ENCODE results near the gene ST8SIA1.

ST8SIA1 gene

GRCh38 chr12:22304341-22304740 lies 30.2 kb downstream of the ST8SIA1 start:
- peaks cover 64% of the 10 kb centered on the region for H3K9me3 Mint-ChIP-seq
- H3K27me3 Mint-ChIP-seq (ENCODE audit: low read depth, poor library complexity), result peaks cover 4% of the 10 kb centered on the region
- peaks cover 68% of the 10 kb centered on the region for H3K36me3 Mint-ChIP-seq (ENCODE audit: low read depth)
- H3K4me3 Mint-ChIP-seq, result no peak overlapping the region
- no peaks in the 10 kb centered on the region for H3K4me1 Mint-ChIP-seq
- DNase-seq, result no peak
- no peak overlapping the region for H3K27ac Mint-ChIP-seq
- no peak for TF ChIP-seq CTCF (IDR thresholded peaks at IDR 0.05)

GRCh38 chr12:22299294-22299912 lies 35.1 kb downstream of the ST8SIA1 start:
- no peak for DNase-seq
- peaks cover 78% of the 10 kb centered on the region for H3K9me3 Mint-ChIP-seq
- peaks cover 61% of the 10 kb centered on the region for H3K36me3 Mint-ChIP-seq (ENCODE audit: low read depth)
- H3K4me3 Mint-ChIP-seq, result no peak overlapping the region
- H3K27me3 Mint-ChIP-seq (ENCODE audit: low read depth, poor library complexity), result no peaks in the 10 kb centered on the region
- H3K27ac Mint-ChIP-seq, result no peak overlapping the region
- no peaks in the 10 kb centered on the region for H3K4me1 Mint-ChIP-seq
- TF ChIP-seq CTCF (IDR thresholded peaks at IDR 0.05), result no peak

- Mint-ChIP-seq H3K36me3 (ENCODE audit: low read depth) (no peaks in the 10 kb centered on the region), H3K4me1 (peaks cover 23% of the 10 kb centered on the region), H3K4me3 (no peak overlapping the region), H3K9me3 (no peaks in the 10 kb centered on the region), H3K27me3 (ENCODE audit: low read depth, poor library complexity) (no peaks in the 10 kb centered on the region), H3K27ac (no peak overlapping the region)
- no peak for DNase-seq
- no peak for TF ChIP-seq CTCF (IDR thresholded peaks at IDR 0.05)
Observed at GRCh38 chr12:22289250-22289649, 45.3 kb downstream of the ST8SIA1 start.

- Mint-ChIP-seq H3K27ac (no peak overlapping the region), H3K9me3 (no peaks in the 10 kb centered on the region), H3K27me3 (ENCODE audit: low read depth, poor library complexity) (no peaks in the 10 kb centered on the region), H3K4me1 (peaks cover 23% of the 10 kb centered on the region), H3K36me3 (ENCODE audit: low read depth) (no peaks in the 10 kb centered on the region), H3K4me3 (no peak overlapping the region)
- TF ChIP-seq CTCF (IDR thresholded peaks at IDR 0.05), result no peak
- DNase-seq, result no peak
Observed at GRCh38 chr12:22287776-22288621, 46.5 kb downstream of the ST8SIA1 start.

- no peak for DNase-seq
- H3K27ac Mint-ChIP-seq, result peak overlapping the region; percentile 91
- H3K27me3 Mint-ChIP-seq (ENCODE audit: low read depth, poor library complexity), result no peaks in the 10 kb centered on the region
- no peaks in the 10 kb centered on the region for H3K36me3 Mint-ChIP-seq (ENCODE audit: low read depth)
- TF ChIP-seq CTCF (IDR thresholded peaks at IDR 0.05), result no peak
- no peak overlapping the region for H3K4me3 Mint-ChIP-seq
- H3K9me3 Mint-ChIP-seq, result no peaks in the 10 kb centered on the region
- peaks cover 23% of the 10 kb centered on the region for H3K4me1 Mint-ChIP-seq
Observed at GRCh38 chr12:22287101-22287500, 47.4 kb downstream of the ST8SIA1 start.

All from nephron progenitor cell (in vitro differentiated cells).